Astrocyte (in vitro differentiated cells and primary cell): ENCODE measurements around the gene ADAM29. TPM values are rescaled to one million over a fixed set of nuclear protein-coding genes. Genes with fewer than 3 reads are reported as not detected.
"Not testable (repeated sequence)": the region's sequence is repeated elsewhere in the genome, so short reads cannot be mapped to it uniquely, and the experiment has no call there.

ENCODE experiments used
- DNase-seq: peaks from one replicate; pipeline ENCODE4 v3.0.0-alpha.2; 2010; ENCODE audit warnings: low read depth
- FAIRE-seq: peaks from 2 replicates; lab custom pipeline; 2011; peaks lifted over from hg19 to GRCh38; lab: Jason Lieb, UNC
- H2AFZ ChIP-seq: 2 replicates; pipeline ENCODE4 v1.6.0; 2012; ENCODE audit warnings: low read depth, low read length, inconsistent platforms
- H3K27ac ChIP-seq: 2 replicates; pipeline ENCODE4 v1.5.1; 2011; ENCODE audit warnings: low read depth, low read length, inconsistent platforms
- H3K27me3 ChIP-seq: 2 replicates; pipeline ENCODE4 v1.6.0; 2011; ENCODE audit warnings: low read length, inconsistent platforms; ENCODE audit not compliant: insufficient read depth
- H3K36me3 ChIP-seq: 2 replicates; pipeline ENCODE4 v1.5.1; 2011; ENCODE audit warnings: low read length, inconsistent platforms; ENCODE audit not compliant: insufficient read depth
- H3K4me1 ChIP-seq: 2 replicates; pipeline ENCODE4 v1.5.1; 2011; ENCODE audit warnings: low read length, inconsistent platforms; ENCODE audit not compliant: insufficient read depth
- H3K4me2 ChIP-seq: 2 replicates; pipeline ENCODE4 v1.6.0; 2012; ENCODE audit warnings: low read length, inconsistent platforms
- H3K4me3 ChIP-seq: 2 replicates; pipeline ENCODE4 v1.5.1; 2011; ENCODE audit warnings: low read depth, mild to moderate bottlenecking, low read length, inconsistent platforms; ENCODE audit not compliant: insufficient read depth
- H3K79me2 ChIP-seq: 2 replicates; pipeline ENCODE4 v1.6.0; 2012; ENCODE audit warnings: mild to moderate bottlenecking, low read length, inconsistent platforms; ENCODE audit not compliant: insufficient read depth
- H3K9ac ChIP-seq: 2 replicates; pipeline ENCODE4 v1.6.0; 2012; ENCODE audit warnings: mild to moderate bottlenecking, low read length, inconsistent platforms
- H3K9me3 ChIP-seq: 2 replicates; pipeline ENCODE4 v1.5.1; 2012; ENCODE audit warnings: low read depth, mild to moderate bottlenecking, low read length, inconsistent platforms; ENCODE audit not compliant: insufficient read depth
- H4K20me1 ChIP-seq: 2 replicates; pipeline ENCODE4 v1.6.0; 2012; ENCODE audit warnings: low read length, inconsistent platforms; ENCODE audit not compliant: insufficient read depth
- H3K27ac Mint-ChIP-seq: one replicate; pipeline ENCODE4 v1.8.0; 2021; ENCODE audit warnings: mild to moderate bottlenecking, mixed read lengths; ENCODE audit not compliant: unreplicated experiment
- H3K27me3 Mint-ChIP-seq: one replicate; pipeline ENCODE4 v1.8.0; 2021; ENCODE audit warnings: low read depth, mixed read lengths; ENCODE audit not compliant: unreplicated experiment
- H3K36me3 Mint-ChIP-seq: one replicate; pipeline ENCODE4 v1.8.0; 2021; ENCODE audit warnings: low read depth, mixed read lengths; ENCODE audit not compliant: unreplicated experiment
- H3K4me1 Mint-ChIP-seq: one replicate; pipeline ENCODE4 v1.8.0; 2021; ENCODE audit warnings: low read depth, mixed read lengths; ENCODE audit not compliant: unreplicated experiment
- H3K4me3 Mint-ChIP-seq: one replicate; pipeline ENCODE4 v1.8.0; 2021; ENCODE audit warnings: mild to moderate bottlenecking, moderate library complexity, mixed read lengths; ENCODE audit not compliant: unreplicated experiment
- H3K9me3 Mint-ChIP-seq: one replicate; pipeline ENCODE4 v1.8.0; 2021; ENCODE audit warnings: mild to moderate bottlenecking, mixed read lengths; ENCODE audit not compliant: unreplicated experiment
- EZH2 ChIP-seq: IDR thresholded peaks from 2 replicates; pipeline ENCODE4 v1.6.1; 2012; ENCODE audit warnings: mild to moderate bottlenecking, low read length, inconsistent platforms; ENCODE audit not compliant: insufficient read depth
- total RNA-seq: library from RNA; stranded (reverse); gene quantifications from 2 replicates; pipeline ENCODE4 v1.2.1, GENCODE V29; 2021
- TF ChIP-seq, protein P1 (sequence below): IDR thresholded peaks from 2 replicates; pipeline ENCODE4 v1.5.1; 2011; ENCODE audit warnings: low read depth, mild to moderate bottlenecking, inconsistent platforms, low read length, moderate library complexity; ENCODE audit not compliant: insufficient read depth

The ADAM29 gene
- total RNA-seq, 1 donor from 2014 or later, result not detected

DNA sequence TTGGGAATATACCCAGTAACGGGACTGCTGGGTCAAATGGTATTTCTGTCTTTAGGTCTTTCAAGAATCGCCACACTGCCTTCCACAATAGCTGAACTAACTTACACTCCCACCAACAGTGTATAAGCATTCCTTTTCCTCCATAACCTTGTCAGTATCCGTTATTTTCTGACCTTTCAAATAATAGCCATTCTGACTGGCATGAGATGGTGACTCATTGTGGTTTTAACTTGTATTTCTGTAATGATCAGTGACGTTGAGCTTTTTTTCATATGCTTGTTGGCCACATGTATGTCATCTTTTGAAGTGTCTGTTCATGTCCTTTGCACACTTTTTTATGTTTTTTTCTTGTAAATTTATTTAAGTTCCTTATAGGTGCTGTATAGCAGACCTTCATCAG is 81.2 kb downstream of the ADAM29 start:
- H3K9me3 Mint-ChIP-seq, result no peaks in the 10 kb centered on the region
- DNase-seq (peak; percentile 39), FAIRE-seq (no peak)
- Histone ChIP-seq H3K4me2 (no peak overlapping the region), H3K27ac (no peak overlapping the region), H3K79me2 (no peaks in the 10 kb centered on the region), H3K4me1 (peaks cover 2% of the 10 kb centered on the region), H3K9ac (no peak overlapping the region), H2AFZ (no peak overlapping the region), H4K20me1 (no peaks in the 10 kb centered on the region), H3K9me3 (no peaks in the 10 kb centered on the region), H3K27me3 (no peaks in the 10 kb centered on the region), H3K4me3 (no peak overlapping the region), H3K36me3 (no peaks in the 10 kb centered on the region)
- H3K27ac Mint-ChIP-seq, result no peak overlapping the region
- TF ChIP-seq EZH2, result no peak
- TF ChIP-seq, protein P1, sequence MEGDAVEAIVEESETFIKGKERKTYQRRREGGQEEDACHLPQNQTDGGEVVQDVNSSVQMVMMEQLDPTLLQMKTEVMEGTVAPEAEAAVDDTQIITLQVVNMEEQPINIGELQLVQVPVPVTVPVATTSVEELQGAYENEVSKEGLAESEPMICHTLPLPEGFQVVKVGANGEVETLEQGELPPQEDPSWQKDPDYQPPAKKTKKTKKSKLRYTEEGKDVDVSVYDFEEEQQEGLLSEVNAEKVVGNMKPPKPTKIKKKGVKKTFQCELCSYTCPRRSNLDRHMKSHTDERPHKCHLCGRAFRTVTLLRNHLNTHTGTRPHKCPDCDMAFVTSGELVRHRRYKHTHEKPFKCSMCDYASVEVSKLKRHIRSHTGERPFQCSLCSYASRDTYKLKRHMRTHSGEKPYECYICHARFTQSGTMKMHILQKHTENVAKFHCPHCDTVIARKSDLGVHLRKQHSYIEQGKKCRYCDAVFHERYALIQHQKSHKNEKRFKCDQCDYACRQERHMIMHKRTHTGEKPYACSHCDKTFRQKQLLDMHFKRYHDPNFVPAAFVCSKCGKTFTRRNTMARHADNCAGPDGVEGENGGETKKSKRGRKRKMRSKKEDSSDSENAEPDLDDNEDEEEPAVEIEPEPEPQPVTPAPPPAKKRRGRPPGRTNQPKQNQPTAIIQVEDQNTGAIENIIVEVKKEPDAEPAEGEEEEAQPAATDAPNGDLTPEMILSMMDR, result no peak
- H3K4me1 Mint-ChIP-seq, result peaks cover 13% of the 10 kb centered on the region
- no peak overlapping the region for H3K4me3 Mint-ChIP-seq
- no peaks in the 10 kb centered on the region for H3K36me3 Mint-ChIP-seq
- no peaks in the 10 kb centered on the region for H3K27me3 Mint-ChIP-seq

DNA sequence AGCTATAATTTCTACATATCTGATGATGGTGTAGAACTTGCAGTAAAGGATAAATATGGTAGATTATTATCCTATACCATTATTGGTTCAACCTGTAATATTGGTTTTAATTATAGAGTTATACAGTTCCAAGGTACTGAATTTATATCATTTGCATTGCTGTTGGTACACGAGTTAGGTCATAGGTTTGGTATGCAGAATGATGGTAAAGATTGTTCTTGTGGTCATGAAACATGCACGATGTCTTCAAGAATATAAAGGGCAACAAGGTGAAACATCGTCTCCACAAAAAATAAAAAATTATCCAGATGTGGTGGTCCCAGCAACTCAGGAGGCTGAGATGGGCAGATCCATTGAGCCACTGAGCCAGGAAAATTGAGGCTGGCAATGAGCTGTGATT is 99.6 kb downstream of the ADAM29 start:
- Histone ChIP-seq H3K36me3 (no peaks in the 10 kb centered on the region), H3K4me2 (no peak overlapping the region), H2AFZ (no peak overlapping the region), H3K9me3 (no peaks in the 10 kb centered on the region), H3K4me3 (no peak overlapping the region), H3K4me1 (no peaks in the 10 kb centered on the region), H3K27me3 (no peaks in the 10 kb centered on the region), H4K20me1 (no peaks in the 10 kb centered on the region), H3K27ac (no peak overlapping the region), H3K9ac (no peak overlapping the region), H3K79me2 (no peaks in the 10 kb centered on the region)
- Mint-ChIP-seq H3K4me1 (no peaks in the 10 kb centered on the region), H3K9me3 (peaks cover 2% of the 10 kb centered on the region), H3K27ac (no peak overlapping the region), H3K27me3 (no peaks in the 10 kb centered on the region), H3K4me3 (no peak overlapping the region), H3K36me3 (no peaks in the 10 kb centered on the region)
- no peak for FAIRE-seq
- TF ChIP-seq, protein P1, result no peak
- no peak for TF ChIP-seq EZH2
- no peak for DNase-seq

DNA sequence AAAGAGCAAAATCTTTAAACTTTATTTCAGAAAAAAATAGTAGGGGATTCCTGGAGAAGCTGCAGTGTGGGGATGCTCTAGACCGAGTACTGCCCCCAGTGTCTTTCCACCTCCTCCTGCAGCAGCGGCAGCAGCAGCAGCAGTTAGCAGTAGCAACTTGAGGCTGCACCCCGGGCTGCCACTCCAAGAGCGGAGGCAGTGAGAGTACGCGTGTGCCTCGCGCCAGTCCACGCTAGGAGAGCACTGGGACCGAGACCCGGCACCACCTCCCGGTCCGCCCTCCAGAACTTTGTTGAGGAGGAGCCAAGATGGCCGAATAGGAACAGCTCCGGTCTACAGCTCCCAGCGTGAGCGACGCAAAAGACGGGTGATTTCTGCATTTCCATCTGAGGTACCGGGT is 101.3 kb downstream of the ADAM29 start:
- not testable (repeated sequence) for H3K9me3 ChIP-seq, H2AFZ ChIP-seq, H3K36me3 Mint-ChIP-seq, H3K9me3 Mint-ChIP-seq, H3K27me3 Mint-ChIP-seq, H3K4me1 Mint-ChIP-seq, H3K27me3 ChIP-seq, H3K4me2 ChIP-seq, H3K27ac ChIP-seq, H4K20me1 ChIP-seq, H3K9ac ChIP-seq, H3K4me1 ChIP-seq, H3K27ac Mint-ChIP-seq, H3K4me3 ChIP-seq, DNase-seq, H3K4me3 Mint-ChIP-seq, FAIRE-seq, H3K36me3 ChIP-seq, H3K79me2 ChIP-seq

Other genes with a start within 250 kb of the ADAM29 start
- gene GLRA3, start 89.1 kb upstream of the ADAM29 start, total RNA-seq, result not detected in 2 replicates